HCEC 1CT (cell line): ENCODE results near the gene ANK3.

Experiments used
- DNase-seq: peaks from one replicate; pipeline ENCODE4 v3.0.0-alpha.2; 2017

ANK3 gene

DNA sequence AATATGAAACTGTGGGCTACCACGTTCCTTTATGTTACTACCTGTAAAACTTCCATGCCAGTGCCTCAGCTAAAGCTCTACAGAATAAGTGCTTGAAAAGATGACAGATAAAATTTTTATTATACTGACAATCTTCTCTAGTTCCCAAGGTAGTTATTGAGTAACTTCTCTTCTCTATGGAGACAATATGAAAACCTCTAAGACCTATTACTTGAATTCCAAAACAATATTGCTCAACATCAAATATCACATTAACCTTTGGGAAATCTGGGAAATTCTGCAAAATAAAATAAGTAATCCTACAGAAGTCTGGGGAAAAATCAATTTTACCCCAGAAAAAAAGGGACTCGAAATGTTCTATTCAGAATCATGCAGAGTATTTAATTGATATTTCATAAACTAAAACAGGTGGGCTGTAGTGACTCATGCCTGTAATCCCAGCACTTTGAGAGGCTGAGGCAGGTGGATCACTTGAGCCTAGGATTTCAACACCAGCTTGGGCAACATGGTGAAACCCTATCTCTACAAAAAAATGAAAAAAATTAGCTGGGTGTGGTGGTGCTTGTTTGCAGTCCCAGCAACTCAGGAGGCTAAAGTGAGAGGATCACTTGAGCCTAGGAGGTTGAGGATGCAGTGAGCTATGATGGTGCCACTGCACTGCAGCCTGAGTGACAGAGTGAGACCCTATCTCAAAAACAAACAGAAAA is 23.8 kb upstream of the ANK3 start:
- peak; percentile 13 for DNase-seq

DNA sequence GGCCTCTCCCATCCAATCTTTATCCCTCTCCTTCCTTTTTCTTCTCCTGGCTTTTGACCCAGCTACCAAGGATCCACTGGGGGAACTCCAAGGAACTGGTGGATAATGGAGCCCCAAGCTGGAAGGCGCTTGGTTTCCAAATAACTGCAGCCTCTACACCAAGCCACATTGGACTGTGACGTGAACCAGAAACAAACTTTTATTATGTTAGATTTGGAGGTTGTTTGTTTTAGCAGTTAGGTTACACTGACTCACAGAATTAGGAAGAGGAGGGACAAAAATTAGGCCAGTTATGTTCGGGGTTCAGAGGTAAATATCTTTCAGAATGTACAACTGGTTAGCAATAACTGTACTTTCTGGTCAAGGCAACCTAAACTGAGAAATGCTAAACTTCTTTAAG is 21.3 kb upstream of the ANK3 start:
- DNase-seq = no peak

DNA sequence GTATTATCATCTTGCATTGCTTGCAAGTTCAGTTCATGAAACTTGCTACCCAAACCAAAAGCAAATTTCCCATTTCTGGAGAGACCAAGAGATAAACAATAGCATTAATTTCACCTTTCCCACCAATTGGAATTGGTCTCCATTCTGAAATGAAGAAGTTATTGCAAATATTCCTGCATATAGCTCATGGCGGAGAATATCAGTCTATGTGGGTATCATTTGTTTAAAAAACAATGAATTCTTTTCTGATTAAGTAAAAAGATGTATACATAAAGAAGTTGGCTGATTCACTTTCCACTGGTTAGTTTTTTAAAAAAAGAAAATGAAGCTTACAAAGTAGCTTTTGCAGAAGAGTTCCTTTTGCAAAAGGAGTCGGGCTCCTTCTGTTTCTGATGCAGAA is 19.5 kb upstream of the ANK3 start:
- no peak for DNase-seq

DNA sequence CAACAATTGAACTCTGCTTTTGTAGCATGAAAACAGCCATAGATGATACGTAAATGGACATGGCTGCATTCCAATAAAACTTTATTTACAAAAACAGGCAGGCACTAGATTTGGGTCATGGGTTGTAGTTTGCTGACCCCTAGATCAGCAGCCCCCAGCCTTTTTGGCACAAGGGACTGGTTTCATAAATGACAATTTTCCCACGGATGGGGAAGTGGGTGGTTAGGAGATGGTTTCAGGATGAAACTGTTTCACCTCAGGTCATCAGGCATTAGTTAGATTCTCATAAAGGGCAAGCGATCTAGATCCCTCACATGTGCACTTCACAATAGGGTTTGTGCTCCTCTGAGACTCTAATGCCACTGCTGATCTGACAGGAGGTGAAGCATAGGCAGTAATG is 16.5 kb upstream of the ANK3 start:
- DNase-seq = no peak

DNA sequence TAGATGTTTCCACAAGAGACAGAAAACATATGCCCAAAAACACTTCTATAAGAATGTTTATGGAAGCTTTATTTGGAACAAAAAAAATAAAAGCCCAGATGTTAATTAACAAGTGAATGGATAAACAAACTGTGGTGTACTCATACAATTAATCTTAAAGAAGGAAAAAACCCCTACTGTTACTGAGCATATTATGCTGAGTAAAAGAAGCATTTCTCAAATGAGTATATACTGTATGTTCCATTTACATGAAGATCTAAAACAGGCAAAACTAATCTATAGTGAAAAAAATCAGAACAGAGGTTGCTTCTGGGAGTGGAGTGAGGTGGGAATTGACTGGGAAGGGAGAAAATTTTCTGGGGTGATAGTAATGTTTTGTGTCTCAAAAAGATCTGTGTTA is 15.5 kb upstream of the ANK3 start:
- DNase-seq = no peak

- DNase-seq = no peak
Measured at GRCh38 chr10:60403168-60403873, 13.6 kb upstream of the ANK3 start.

DNA sequence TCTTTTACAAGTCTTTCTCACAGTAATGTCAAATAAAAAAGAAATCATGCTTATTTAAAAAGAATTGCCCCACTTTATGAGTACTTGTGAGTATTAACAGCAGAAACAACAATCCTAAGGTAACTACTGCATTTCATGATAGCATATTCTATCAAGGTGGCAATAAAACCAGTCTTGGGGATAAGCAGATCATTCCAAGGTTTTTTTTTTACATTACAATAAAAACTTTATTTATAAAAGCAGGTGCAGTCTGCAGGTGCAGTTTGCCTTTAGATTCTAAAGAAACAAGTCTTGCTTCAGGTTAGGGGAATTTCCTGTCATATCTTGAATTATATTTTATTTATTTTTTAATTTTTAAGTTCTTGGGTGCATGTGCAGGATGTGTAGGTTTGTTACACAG is 10.7 kb upstream of the ANK3 start:
- DNase-seq = no peak

GRCh38 chr10:60399328-60399727 is 9.7 kb upstream of the ANK3 start:
- DNase-seq = no peak

GRCh38 chr10:60397792-60398191 is 8.1 kb upstream of the ANK3 start:
- no peak for DNase-seq

DNA sequence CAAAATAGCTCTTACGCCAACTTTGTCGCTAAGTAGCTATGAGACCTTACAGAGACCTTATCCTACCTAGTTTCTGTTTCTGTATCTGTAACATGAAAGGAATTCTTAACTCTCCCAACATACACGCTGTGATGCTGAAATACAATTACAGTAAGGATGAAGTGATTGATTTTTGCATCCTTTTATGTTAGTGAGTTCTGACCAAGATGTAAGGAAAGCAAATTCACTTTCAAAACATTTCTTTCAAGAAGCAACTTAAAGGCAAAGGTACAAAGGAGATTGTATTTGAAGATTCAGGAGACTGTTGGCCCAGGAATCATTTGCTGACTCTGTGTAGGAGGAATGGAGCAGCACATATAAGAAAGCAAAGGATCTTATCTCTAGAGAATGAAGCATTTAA is 7.1 kb upstream of the ANK3 start:
- DNase-seq = no peak

- DNase-seq = no peak
Measured at GRCh38 chr10:60395711-60396110, 6.0 kb upstream of the ANK3 start.

GRCh38 chr10:60394446-60394845 is 4.8 kb upstream of the ANK3 start:
- DNase-seq = no peak

DNA sequence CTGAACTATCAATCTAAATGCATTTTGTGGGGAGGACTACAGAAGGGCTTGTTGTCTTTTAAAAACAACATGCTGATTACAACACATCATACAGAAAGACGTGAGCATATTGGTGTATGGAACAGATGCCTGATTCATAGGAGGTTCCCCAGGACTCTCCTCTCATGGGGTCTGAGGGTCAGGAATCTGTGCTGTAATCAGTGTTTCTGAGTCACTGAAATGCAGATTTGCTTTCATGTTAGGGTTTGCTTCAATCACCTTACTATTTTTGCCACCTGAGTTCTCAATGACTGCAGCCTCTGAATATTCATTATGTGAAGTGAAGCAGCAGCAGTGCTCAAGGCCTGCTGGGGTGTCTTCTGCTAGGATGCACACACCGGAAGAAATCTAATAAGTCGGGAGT is 550 bp upstream of the ANK3 start:
- DNase-seq = peak; percentile 32

- no peak for DNase-seq
Measured at GRCh38 chr10:60388709-60389301, 870 bp downstream of the ANK3 start.

GRCh38 chr10:60388116-60388625 is 1.5 kb downstream of the ANK3 start:
- DNase-seq = no peak

DNA sequence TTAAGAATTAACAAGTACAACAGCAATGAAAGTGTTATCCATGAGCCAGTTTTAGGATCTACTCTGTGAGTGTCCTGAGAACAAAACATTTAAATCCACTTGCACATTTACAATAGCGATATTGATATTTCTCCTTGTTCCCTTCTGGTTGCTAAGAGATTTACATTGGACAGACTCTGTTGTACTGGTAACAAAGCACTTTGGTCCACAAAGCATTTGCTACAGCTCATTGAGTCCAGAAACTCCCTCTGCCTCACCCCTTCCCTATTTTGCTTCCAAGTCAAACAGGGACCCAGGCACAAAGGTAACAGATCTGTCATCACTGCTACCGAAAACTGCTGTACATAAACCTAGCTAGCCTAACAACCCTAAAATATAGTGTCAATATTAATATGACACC is 2.1 kb downstream of the ANK3 start:
- DNase-seq = no peak

DNA sequence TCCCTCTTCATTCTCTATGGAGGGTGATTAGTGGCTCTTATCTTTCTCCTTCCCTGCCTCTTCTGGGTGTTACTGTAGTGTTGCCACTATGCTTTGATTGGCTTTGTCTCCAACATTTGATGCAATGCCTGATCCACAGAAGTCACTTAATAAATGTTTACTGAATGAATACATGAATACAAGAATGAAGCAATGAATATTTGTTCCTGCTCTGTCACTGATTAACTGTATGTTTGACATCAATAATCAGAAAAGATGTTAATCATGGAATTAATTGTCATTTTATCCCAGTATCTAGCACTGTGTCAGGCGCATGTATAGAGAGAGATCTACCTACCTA is 4.3 kb downstream of the ANK3 start:
- DNase-seq = no peak

DNA sequence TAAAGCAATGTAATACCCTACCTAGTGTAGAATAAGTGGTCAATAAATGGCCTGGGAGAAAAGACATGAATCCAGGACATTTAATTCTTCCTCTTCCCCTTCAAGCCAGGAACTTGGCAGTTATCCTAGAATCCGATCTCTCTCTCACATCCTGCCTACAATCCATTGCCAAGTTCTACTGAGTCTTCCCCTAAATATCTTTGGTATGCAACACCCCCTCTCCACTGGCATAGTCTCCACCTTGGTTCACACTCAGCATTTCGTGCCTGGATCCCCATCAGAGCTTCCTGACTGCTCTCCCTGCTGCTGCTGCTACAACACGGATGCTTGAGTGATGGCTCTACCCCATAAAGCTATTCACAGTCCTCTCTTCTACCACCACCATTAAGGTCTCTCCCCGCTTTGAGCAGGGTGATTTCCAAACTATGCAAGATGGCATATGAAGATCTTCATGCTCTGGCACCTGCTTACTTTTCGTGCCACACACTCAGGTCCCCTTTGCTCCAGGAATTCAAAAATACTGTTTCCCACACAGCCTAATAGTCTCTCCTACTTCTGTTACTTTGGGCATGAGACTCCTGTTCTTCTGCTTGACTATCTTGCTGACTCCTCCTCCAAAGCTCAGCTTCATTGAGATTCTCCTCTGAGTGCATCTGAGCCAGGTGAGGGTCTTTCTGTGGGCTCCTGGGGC is 4.8 kb downstream of the ANK3 start:
- DNase-seq = peak; percentile 98

DNA sequence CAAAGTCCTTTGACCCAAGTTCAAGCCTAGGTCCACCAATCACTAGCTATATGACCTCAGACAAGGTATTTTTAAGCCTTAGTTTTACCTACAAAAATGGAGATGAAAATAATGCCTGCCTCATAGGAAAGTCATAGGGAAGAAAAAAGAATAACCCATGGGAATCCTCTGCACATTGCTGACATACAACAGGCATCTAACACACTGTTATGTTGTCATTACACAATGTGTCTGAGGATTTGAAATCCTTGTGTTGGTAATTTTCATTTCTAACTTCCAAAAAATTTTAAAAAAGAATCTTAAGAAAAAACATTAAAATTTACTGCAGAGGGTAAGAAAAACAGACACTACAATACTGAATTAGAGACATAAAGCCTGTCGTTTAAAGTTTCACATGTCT is 5.7 kb downstream of the ANK3 start:
- no peak for DNase-seq

DNA sequence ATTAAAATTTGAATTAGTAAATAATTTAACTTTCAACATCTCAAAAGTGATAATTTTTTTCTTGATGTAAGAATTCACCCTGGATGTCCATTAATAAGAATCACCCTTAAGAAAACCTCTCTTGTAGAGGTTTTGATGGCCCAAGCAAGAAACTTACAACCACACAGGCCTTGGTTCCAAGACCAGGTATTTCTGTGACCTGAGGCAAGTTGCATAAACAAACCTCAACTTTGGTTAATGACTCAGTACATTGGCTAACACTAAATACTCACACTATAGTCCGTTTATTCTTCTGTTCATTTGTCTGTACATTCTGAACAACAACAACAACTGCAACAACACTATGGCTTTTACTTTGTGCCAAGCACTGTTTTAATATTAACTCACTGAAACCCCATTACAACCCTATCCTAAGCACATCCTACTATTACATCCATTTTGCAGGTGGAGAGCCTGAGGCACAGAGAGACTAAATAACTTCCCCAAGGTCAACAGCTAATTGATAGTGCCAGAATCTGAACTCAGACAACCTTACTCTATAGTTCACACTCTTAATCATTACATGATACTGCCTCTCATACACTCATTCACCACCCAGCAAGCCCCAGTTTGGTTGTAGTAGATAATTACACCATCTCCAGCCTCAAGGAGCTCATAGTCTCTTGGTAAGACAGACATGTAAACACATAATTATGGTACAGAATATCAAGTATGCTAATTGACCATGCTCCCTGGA is 6.6 kb downstream of the ANK3 start:
- peak; percentile 48 for DNase-seq

DNA sequence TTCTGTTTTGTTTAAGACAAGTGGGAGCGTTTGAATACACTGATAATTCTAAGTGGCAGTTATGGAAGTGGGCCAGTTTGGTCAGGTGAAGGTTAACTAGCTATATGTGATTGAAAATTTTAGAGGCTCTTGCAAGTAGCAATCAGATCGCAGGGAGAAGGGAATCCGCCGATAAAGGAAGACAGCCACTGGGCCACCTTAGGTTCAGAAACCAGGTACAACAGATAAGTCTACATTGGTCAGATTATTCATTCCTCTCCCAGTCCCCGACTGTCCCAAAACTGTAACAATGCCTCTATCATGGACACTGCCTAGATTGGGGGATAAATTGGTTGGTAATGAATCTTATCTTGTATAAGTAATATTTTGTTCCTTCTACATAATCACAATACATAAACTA is 8.9 kb downstream of the ANK3 start:
- no peak for DNase-seq

- peak; percentile 35 for DNase-seq
Measured at GRCh38 chr10:60377955-60378354, 11.7 kb downstream of the ANK3 start.

DNA sequence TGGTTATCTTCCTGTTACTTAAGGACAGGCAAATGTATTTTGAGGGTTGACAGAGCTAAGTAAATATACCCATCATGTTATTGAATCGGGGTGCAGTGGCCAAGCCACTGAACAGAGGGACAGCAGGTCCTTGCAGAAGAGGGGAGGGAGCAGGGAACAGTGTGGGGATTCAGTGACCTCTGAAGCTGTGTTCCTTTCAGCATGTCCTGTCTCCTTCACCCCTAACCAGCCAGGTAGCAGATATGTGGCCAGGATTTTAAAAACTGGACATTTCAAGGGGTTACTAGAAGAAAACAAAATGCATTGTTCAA is 12.7 kb downstream of the ANK3 start:
- no peak for DNase-seq
